K562 (cell line): Measurements from ENCODE around the gene TMEM132D.

Source experiments
- HLTF ChIP-seq: fragments of 450-650 bp; IDR thresholded peaks from 2 replicates; pipeline ENCODE4 v1.6.1; 2016
- PATZ1 ChIP-seq: fragments of 250-450 bp; sonication (Bioruptor Pico); IDR thresholded peaks from 2 replicates; pipeline ENCODE4 v1.5.0; 2020; ENCODE audit warnings: mild to moderate bottlenecking, borderline replicate concordance
- TCF7 ChIP-seq: sonication (generic); IDR thresholded peaks from 2 replicates; pipeline ENCODE4 v1.6.1; 2016; ENCODE audit warnings: antibody characterized with exemption, borderline replicate concordance

- no peak for TF ChIP-seq TCF7
- no peak for TF ChIP-seq PATZ1 (CRISPR knock-in tag)
- no peak for TF ChIP-seq HLTF
Observed at GRCh38 chr12:129720618-129721017, 183.2 kb downstream of the TMEM132D start.
